NB4 (cell line): ENCODE data around the gene BRICD5.

ENCODE experiments used
- DNase-seq: peaks from one replicate; pipeline ENCODE4 v3.0.0; 2010; ENCODE audit warnings: low read depth
- H3K4me3 ChIP-seq: one replicate; pipeline ENCODE4 v1.5.1; 2011; ENCODE audit warnings: mild to moderate bottlenecking, low read depth, low read length, moderate library complexity
- CTCF ChIP-seq: IDR thresholded peaks from one replicate; pipeline ENCODE4 v1.5.1; 2012; ENCODE audit warnings: low read depth, low read length
- MAX ChIP-seq: IDR thresholded peaks from 2 replicates; pipeline ENCODE4 v1.6.1; 2011; ENCODE audit warnings: low read depth, low read length
- MYC ChIP-seq: IDR thresholded peaks from 2 replicates; pipeline ENCODE4 v1.6.1; 2011; ENCODE audit warnings: low read depth, low read length
- POLR2A ChIP-seq: IDR thresholded peaks from 2 replicates; pipeline ENCODE4 v1.6.1; 2011; ENCODE audit warnings: mild to moderate bottlenecking; ENCODE audit not compliant: insufficient read length; ENCODE audit errors: extremely low read depth

Gene BRICD5

GRCh38 chr16:2171601-2172178, 39.0 kb downstream of the BRICD5 start:
- no peak overlapping the region for H3K4me3 ChIP-seq
- TF ChIP-seq MAX, result no peak
- DNase-seq, result no peak

DNA sequence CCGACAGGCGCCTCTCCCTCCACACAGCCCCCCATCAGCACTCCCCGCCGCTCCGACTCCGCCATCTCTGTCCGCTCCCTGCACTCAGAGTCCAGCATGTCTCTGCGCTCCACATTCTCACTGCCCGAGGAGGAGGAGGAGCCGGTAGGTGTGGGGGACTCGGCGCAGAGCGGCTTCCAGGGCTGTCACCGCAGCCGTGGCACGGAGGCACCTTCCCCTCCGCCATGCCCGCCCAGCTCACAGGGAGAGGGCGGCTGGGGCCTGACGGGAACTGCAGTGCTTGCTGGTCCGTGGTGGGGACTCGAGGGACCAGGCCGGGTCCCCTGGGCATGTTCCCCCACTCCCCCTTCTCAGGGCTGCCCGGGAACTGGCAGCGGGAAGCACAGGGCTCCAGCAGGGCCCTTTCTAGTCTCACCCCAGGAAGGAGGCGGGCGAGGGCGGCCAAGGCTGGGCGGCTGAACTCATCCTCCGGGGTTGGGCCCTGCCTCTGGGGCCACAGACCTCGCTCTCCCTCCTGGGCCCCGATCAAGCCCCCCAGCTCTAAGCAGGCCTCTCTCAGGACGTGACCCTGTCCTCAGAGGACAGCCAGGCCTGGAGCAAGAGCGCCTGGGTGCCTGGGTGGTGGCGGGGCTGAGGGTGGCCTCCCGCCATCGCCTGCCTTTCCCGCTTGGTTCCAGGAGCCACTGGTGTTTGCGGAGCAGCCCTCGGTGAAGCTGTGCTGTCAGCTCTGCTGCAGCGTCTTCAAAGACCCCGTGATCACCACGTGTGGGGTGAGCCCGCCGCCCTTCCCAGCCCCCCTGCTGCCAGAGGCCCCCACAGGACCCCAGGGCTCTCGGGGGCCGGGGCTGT, 39.9 kb downstream of the BRICD5 start:
- no peak for TF ChIP-seq MAX
- no peak for TF ChIP-seq MYC
- TF ChIP-seq CTCF, result no peak
- no peak for TF ChIP-seq POLR2A
- DNase-seq, result no peak
- no peak overlapping the region for H3K4me3 ChIP-seq

- no peak for DNase-seq
- no peak overlapping the region for H3K4me3 ChIP-seq
- TF ChIP-seq MAX, result no peak
- no peak for TF ChIP-seq MYC
- TF ChIP-seq CTCF, result no peak
- TF ChIP-seq POLR2A, result no peak
Measured at GRCh38 chr16:2170080-2170479, 40.6 kb downstream of the BRICD5 start.

- DNase-seq, result no peak
- H3K4me3 ChIP-seq, result no peak overlapping the region
- TF ChIP-seq POLR2A, result no peak
- TF ChIP-seq CTCF, result no peak
- no peak for TF ChIP-seq MAX
- no peak for TF ChIP-seq MYC
Measured at GRCh38 chr16:2167068-2167638, 43.5 kb downstream of the BRICD5 start.

- DNase-seq, result no peak
- TF ChIP-seq MAX, result no peak
- TF ChIP-seq POLR2A, result no peak
- no peak for TF ChIP-seq CTCF
- H3K4me3 ChIP-seq, result no peak overlapping the region
Measured at GRCh38 chr16:2166263-2167067, 44.2 kb downstream of the BRICD5 start.

DNA sequence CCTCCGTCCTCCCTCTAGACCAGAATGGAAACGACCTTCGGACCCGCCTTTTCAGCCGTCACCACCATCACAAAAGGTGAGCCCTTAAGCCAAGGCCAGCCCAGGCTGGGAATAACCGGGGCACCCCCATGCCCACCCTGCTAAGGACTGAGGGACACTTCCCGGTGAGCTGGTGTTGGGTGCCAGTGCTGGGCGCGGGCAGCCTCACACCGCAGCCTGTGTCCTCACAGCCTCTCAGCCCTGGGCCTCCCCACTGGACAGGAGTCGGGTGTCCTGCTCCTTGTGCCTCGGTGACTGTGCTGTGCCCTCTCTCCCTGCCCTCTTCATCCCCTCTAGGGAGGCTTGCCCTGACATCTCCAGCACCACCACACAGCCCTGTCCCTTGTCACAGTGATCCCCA, 44.8 kb downstream of the BRICD5 start:
- TF ChIP-seq POLR2A, result no peak
- no peak for TF ChIP-seq MAX
- no peak for TF ChIP-seq MYC
- no peak for TF ChIP-seq CTCF
- H3K4me3 ChIP-seq, result no peak overlapping the region
- DNase-seq, result no peak
